Cerebellar nuclear complex (tissue), 1 donor: ENCODE results near the gene LAMP1.
"Not testable (repeated sequence)": the region's sequence is repeated elsewhere in the genome, so short reads cannot be mapped to it uniquely, and the experiment has no call there.

Experiments
- DNase-seq, 2 experiments: peaks; one replicate each; lab custom pipeline; 2025; lab: John Stamatoyannopoulos, UW

The LAMP1 gene

GRCh38 chr13:113356596-113356995, 59.6 kb downstream of the LAMP1 start:
- DNase-seq, result no peak

- DNase-seq, result no peak
Observed at GRCh38 chr13:113357529-113357928, 60.5 kb downstream of the LAMP1 start.

GRCh38 chr13:113358653-113359190, 61.7 kb downstream of the LAMP1 start:
- DNase-seq, result no peak

GRCh38 chr13:113359571-113359970, 62.5 kb downstream of the LAMP1 start:
- no peak for DNase-seq

GRCh38 chr13:113360446-113360845, 63.4 kb downstream of the LAMP1 start:
- no peak for DNase-seq

GRCh38 chr13:113361406-113361805, 64.4 kb downstream of the LAMP1 start:
- DNase-seq, result no peak

GRCh38 chr13:113364311-113364889, 67.4 kb downstream of the LAMP1 start:
- DNase-seq, result no peak

- DNase-seq, result no peak
Observed at GRCh38 chr13:113364901-113365582, 68.0 kb downstream of the LAMP1 start.

- no peak for DNase-seq
Observed at GRCh38 chr13:113365583-113365970, 68.5 kb downstream of the LAMP1 start.

- no peak for DNase-seq
Observed at GRCh38 chr13:113365971-113366588, 69.0 kb downstream of the LAMP1 start.

- DNase-seq, result no peak
Observed at GRCh38 chr13:113367020-113367560, 70.1 kb downstream of the LAMP1 start.

- DNase-seq, result no peak
Observed at GRCh38 chr13:113367771-113368170, 70.7 kb downstream of the LAMP1 start.

- not testable (repeated sequence) for DNase-seq
Observed at GRCh38 chr13:113368353-113368752, 71.3 kb downstream of the LAMP1 start.

GRCh38 chr13:113369189-113369588, 72.2 kb downstream of the LAMP1 start:
- DNase-seq, result no peak

GRCh38 chr13:113369881-113370280, 72.8 kb downstream of the LAMP1 start:
- no peak for DNase-seq

GRCh38 chr13:113371061-113371460, 74.0 kb downstream of the LAMP1 start:
- DNase-seq, result no peak

GRCh38 chr13:113371701-113372100, 74.7 kb downstream of the LAMP1 start:
- DNase-seq, result not testable (repeated sequence)
